GM12878 (cell line): ENCODE measurements around the gene AQP3. TPM values are rescaled to one million over a fixed set of nuclear protein-coding genes. Genes with fewer than 3 reads are reported as not detected.

Source experiments
- CHD4 ChIP-seq: fragments of 200-600 bp; sonication (generic); IDR thresholded peaks from 2 replicates; pipeline ENCODE4 v1.6.1; 2016; ENCODE audit warnings: mild to moderate bottlenecking
- CUX1 ChIP-seq: IDR thresholded peaks from 2 replicates; pipeline ENCODE4 v1.6.1; 2012; ENCODE audit warnings: improper control_type of control experiment, low read depth, low read length; ENCODE audit not compliant: insufficient replicate concordance
- FOXM1 ChIP-seq: IDR thresholded peaks from 2 replicates; pipeline ENCODE4 v1.6.1; 2012; ENCODE audit warnings: low read depth, mild to moderate bottlenecking, inconsistent platforms, low read length, moderate library complexity
- NBN ChIP-seq: fragments of 450-650 bp; IDR thresholded peaks from 2 replicates; pipeline ENCODE4 v1.6.1; 2016
- NFIC ChIP-seq: IDR thresholded peaks from 2 replicates; pipeline ENCODE4 v1.6.1; 2012; ENCODE audit warnings: low read depth, mild to moderate bottlenecking, inconsistent platforms, low read length, moderate library complexity
- PAX5 ChIP-seq: IDR thresholded peaks from 2 replicates; pipeline ENCODE4 v1.6.1; 2011; ENCODE audit warnings: low read depth, low read length, borderline replicate concordance
- POU2F2 ChIP-seq: IDR thresholded peaks from 3 replicates; pipeline ENCODE4 v1.6.1; 2011; ENCODE audit warnings: low read depth, mild to moderate bottlenecking, low read length, borderline replicate concordance
- TAF1 ChIP-seq: IDR thresholded peaks from 2 replicates; pipeline ENCODE4 v1.6.1; 2011; ENCODE audit warnings: mild to moderate bottlenecking, low read depth, low read length, borderline replicate concordance
- TBL1XR1 ChIP-seq: IDR thresholded peaks from 2 replicates; pipeline ENCODE4 v1.6.1; 2012; ENCODE audit warnings: low read depth, low read length, improper control_type of control experiment
- ZNF274 ChIP-seq: IDR thresholded peaks from one replicate; pipeline ENCODE4 v1.8.0; 2011; ENCODE audit not compliant: insufficient read length, insufficient read depth
- polyA plus RNA-seq, 11 experiments: library from polyadenylated mRNA; depleted of rRNA in 4 of 11; unstranded in 6 of 11; stranded (reverse) in 5 of 11; fragments of >200 nt; fragmentation: Nextera tagmentation in 4 of 11; fragmentation: Illumina TruSeq in 1 of 11; extraction: Ambion mirVana in 4 of 11; extraction: Trizol in 1 of 11; gene quantifications; 1 replicate in 1 of 11; 2 replicates in 10 of 11; pipeline versions ENCODE4 v1.2.1 to v1.2.3, GENCODE V29; 2011 to 2016; ENCODE audit warnings: inconsistent platforms in 2 of 11, missing spikeins in 2 of 11, low read depth in 1 of 11
- total RNA-seq, 4 experiments: library from RNA; depleted of rRNA in 3 of 4; stranded (reverse); fragments of >200 nt in 3 of 4; fragmentation: Illumina TruSeq in 1 of 4; extraction: Trizol in 1 of 4; gene quantifications; 2 replicates each; pipeline versions ENCODE4 v1.2.1 to v1.2.3, GENCODE V29; 2013 to 2021

Gene AQP3
- total and polyA plus RNA-seq, 10 of the 15 experiments (the other 5 are each of a cell fraction or from before 2014, with no cell fraction given) = 0.60 to 11.8 (median 4.5) TPM

DNA sequence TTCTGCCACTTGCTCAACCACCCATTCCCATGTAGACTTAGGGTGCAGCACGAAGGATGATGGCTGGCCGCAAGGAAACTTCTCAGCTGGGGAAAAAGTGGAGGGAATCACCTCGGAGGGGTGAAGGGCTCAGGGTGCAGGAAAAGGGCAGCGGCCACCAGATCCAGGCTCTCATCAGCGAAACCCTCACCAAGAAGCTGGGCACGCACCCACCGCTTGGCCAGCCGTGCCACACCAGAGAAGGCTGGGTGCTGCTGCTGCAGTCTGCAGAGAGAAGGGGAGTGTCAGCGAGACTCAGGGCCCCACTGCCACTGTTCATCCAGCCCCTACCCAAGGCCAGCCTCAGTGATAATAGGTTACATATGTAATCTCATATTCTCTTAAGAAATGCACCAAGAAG is 17.7 kb upstream of the AQP3 start (continued):
- TF ChIP-seq CUX1 (no peak), NBN (no peak), CHD4 (no peak), POU2F2 (no peak), TAF1 (no peak), NFIC (no peak), ZNF274 (no peak), PAX5 (no peak), FOXM1 (no peak), TBL1XR1 (no peak)
